HEK293 (cell line): ENCODE results near the gene MAGI2.

ENCODE experiments used
- CTCF ChIP-seq: fragments of 450-650 bp; formaldehyde crosslinking; IDR thresholded peaks from 2 replicates; pipeline ENCODE4 v1.5.1; 2016; ENCODE audit warnings: missing biosample characterization, missing genetic modification characterization
- ZNF133 ChIP-seq: fragments of 450-650 bp; formaldehyde crosslinking; IDR thresholded peaks from 2 replicates; pipeline ENCODE4 v1.5.1; 2016; ENCODE audit warnings: missing biosample characterization, missing genetic modification characterization

- no peak for TF ChIP-seq ZNF133
- no peak for TF ChIP-seq CTCF
These were observed 673.7 kb downstream of the MAGI2 start for GRCh38 chr7:78779788-78780187.
